H9 (cell line): ENCODE measurements around the gene RNU5B-1. TPM values are rescaled to one million over a fixed set of nuclear protein-coding genes. Genes with fewer than 3 reads are reported as not detected.

Source experiments
- DNase-seq: peaks from one replicate; pipeline ENCODE4 v3.0.0-alpha.2; 2017
- H2AFZ ChIP-seq: one replicate; pipeline ENCODE4 v1.6.1; 2013; ENCODE audit warnings: mild to moderate bottlenecking, low read length, control low read depth, moderate library complexity
- H2AK5ac ChIP-seq: 2 replicates; pipeline ENCODE4 v1.6.1; 2013; ENCODE audit warnings: low read length, control low read depth, mixed read lengths; ENCODE audit not compliant: insufficient read length
- H2BK120ac ChIP-seq: one replicate; pipeline ENCODE4 v1.6.1; 2013; ENCODE audit warnings: low read depth, mild to moderate bottlenecking, low read length, control low read depth, inconsistent platforms; ENCODE audit not compliant: poor library complexity, severe bottlenecking
- H2BK12ac ChIP-seq: 2 replicates; pipeline ENCODE4 v1.6.1; 2013; ENCODE audit warnings: low read length, control low read depth, mixed read lengths, low read depth; ENCODE audit not compliant: insufficient read length
- H2BK15ac ChIP-seq: 2 replicates; pipeline ENCODE4 v1.6.1; 2013; ENCODE audit warnings: low read depth, low read length, control low read depth
- H2BK20ac ChIP-seq: one replicate; pipeline ENCODE4 v1.6.1; 2013; ENCODE audit warnings: low read depth, mild to moderate bottlenecking, low read length, control low read depth, inconsistent platforms; ENCODE audit not compliant: poor library complexity, severe bottlenecking
- H2BK5ac ChIP-seq: 2 replicates; pipeline ENCODE4 v1.6.1; 2013; ENCODE audit warnings: low read length, control low read depth, mixed read lengths; ENCODE audit not compliant: insufficient read length
- H3K14ac ChIP-seq: 2 replicates; pipeline ENCODE4 v1.6.1; 2013; ENCODE audit warnings: low read length, control low read depth; ENCODE audit not compliant: insufficient read depth
- H3K18ac ChIP-seq: 2 replicates; pipeline ENCODE4 v1.6.1; 2013; ENCODE audit warnings: low read depth, mild to moderate bottlenecking, mixed read lengths, low read length, control low read depth; ENCODE audit not compliant: insufficient read length
- H3K23ac ChIP-seq: 2 replicates; pipeline ENCODE4 v1.6.1; 2013; ENCODE audit warnings: low read length, control low read depth, mixed read lengths, low read depth; ENCODE audit not compliant: insufficient read length
- H3K23me2 ChIP-seq: 2 replicates; pipeline ENCODE4 v1.6.1; 2013; ENCODE audit warnings: low read depth, mild to moderate bottlenecking, mixed read lengths, low read length, control low read depth; ENCODE audit not compliant: insufficient read length, poor library complexity, severe bottlenecking
- H3K27ac ChIP-seq: 2 replicates; pipeline ENCODE4 v1.5.1; 2013; ENCODE audit warnings: low read length, control low read depth, mixed read lengths, low read depth; ENCODE audit not compliant: insufficient read length
- H3K27me3 ChIP-seq: 2 replicates; pipeline ENCODE4 v1.6.1; 2013; ENCODE audit warnings: low read length, control low read depth, inconsistent platforms; ENCODE audit not compliant: insufficient read depth
- H3K4ac ChIP-seq: 2 replicates; pipeline ENCODE4 v1.6.1; 2013; ENCODE audit warnings: low read depth, mild to moderate bottlenecking, control low read depth, inconsistent platforms, low read length, moderate library complexity
- H3K4me1 ChIP-seq: 2 replicates; pipeline ENCODE4 v1.6.1; 2013; ENCODE audit warnings: low read length, control low read depth, inconsistent platforms; ENCODE audit not compliant: insufficient read depth
- H3K4me2 ChIP-seq: 2 replicates; pipeline ENCODE4 v1.6.1; 2013; ENCODE audit warnings: low read length, control low read depth, mixed read lengths; ENCODE audit not compliant: insufficient read length, insufficient read depth
- H3K56ac ChIP-seq: 2 replicates; pipeline ENCODE4 v1.6.1; 2013; ENCODE audit warnings: low read depth, mild to moderate bottlenecking, mixed read lengths, low read length, control low read depth; ENCODE audit not compliant: insufficient read length
- H3K79me1 ChIP-seq: 2 replicates; pipeline ENCODE4 v1.6.1; 2013; ENCODE audit warnings: low read depth, mild to moderate bottlenecking, moderate library complexity, low read length, control low read depth, inconsistent platforms; ENCODE audit not compliant: insufficient read depth, poor library complexity, severe bottlenecking
- H3K79me2 ChIP-seq: 2 replicates; pipeline ENCODE4 v1.6.1; 2013; ENCODE audit warnings: low read length, control low read depth, inconsistent platforms; ENCODE audit not compliant: insufficient read depth
- H3K9ac ChIP-seq: 2 replicates; pipeline ENCODE4 v1.6.1; 2013; ENCODE audit warnings: low read length, control low read depth, mixed read lengths; ENCODE audit not compliant: insufficient read length; ENCODE audit errors: extremely low read depth
- H3K9me3 ChIP-seq: one replicate; pipeline ENCODE4 v1.6.1; 2013; ENCODE audit warnings: low read depth, low read length, inconsistent platforms; ENCODE audit not compliant: control insufficient read depth
- H3T11ph ChIP-seq: one replicate; pipeline ENCODE4 v1.6.1; 2013; ENCODE audit warnings: mild to moderate bottlenecking, low read length, control low read depth, inconsistent platforms
- H4K20me1 ChIP-seq: one replicate; pipeline ENCODE4 v1.6.1; 2013; ENCODE audit not compliant: control insufficient read depth, insufficient read length, insufficient read depth
- H4K5ac ChIP-seq: 2 replicates; pipeline ENCODE4 v1.6.1; 2013; ENCODE audit warnings: low read depth, mild to moderate bottlenecking, mixed read lengths, low read length, control low read depth; ENCODE audit not compliant: insufficient read length
- H4K8ac ChIP-seq: replicated peaks from 2 replicates; pipeline ENCODE4 v1.6.1; 2013; ENCODE audit warnings: low read length, control low read depth, mixed read lengths, low read depth; ENCODE audit not compliant: insufficient read length
- H4K91ac ChIP-seq: 2 replicates; pipeline ENCODE4 v1.6.1; 2013; ENCODE audit warnings: low read depth, mild to moderate bottlenecking, moderate library complexity, mixed read lengths, low read length, control low read depth; ENCODE audit not compliant: insufficient read length
- H3K27ac Mint-ChIP-seq, 3 experiments: 2 replicates in 2 of 3; 3 replicates in 1 of 3; pipeline ENCODE4 v1.8.0; 2020 to 2021; ENCODE audit warnings: mixed read lengths in 3 of 3, mild to moderate bottlenecking in 1 of 3, moderate library complexity in 1 of 3
- H3K27me3 Mint-ChIP-seq: 2 replicates; pipeline ENCODE4 v1.8.0; 2021; ENCODE audit warnings: low read depth, mild to moderate bottlenecking, moderate library complexity, mixed read lengths
- H3K36me3 Mint-ChIP-seq, 3 experiments: 2 replicates in 2 of 3; 3 replicates in 1 of 3; pipeline ENCODE4 v1.8.0; 2020 to 2021; ENCODE audit warnings: low read depth in 3 of 3, mixed read lengths in 3 of 3; ENCODE audit not compliant: insufficient read depth in 1 of 3
- H3K4me1 Mint-ChIP-seq, 2 experiments: 2 replicates each; pipeline ENCODE4 v1.8.0; 2020; ENCODE audit warnings: mixed read lengths in 2 of 2
- H3K4me3 Mint-ChIP-seq, 2 experiments: 2 replicates in 1 of 2; 3 replicates in 1 of 2; pipeline ENCODE4 v1.8.0; 2020 to 2021; ENCODE audit warnings: mild to moderate bottlenecking in 2 of 2, mixed read lengths in 2 of 2, moderate library complexity in 1 of 2
- H3K9me3 Mint-ChIP-seq, 2 experiments: 2 replicates in 1 of 2; 3 replicates in 1 of 2; pipeline ENCODE4 v1.8.0; 2020; ENCODE audit warnings: mild to moderate bottlenecking in 2 of 2, mixed read lengths in 2 of 2, moderate library complexity in 1 of 2
- CTCF ChIP-seq: fragments of 200-600 bp; sonication (generic); conservative IDR thresholded peaks from 3 replicates; pipeline ENCODE4 v1.8.0; 2021; ENCODE audit warnings: antibody characterized with exemption, mild to moderate bottlenecking
- WGBS: extraction: QIAGEN DNeasy Blood & Tissue Kit; methylation state at CpG from one replicate; pipeline ENCODE4 v1.1.7; 2013; ENCODE audit warnings: missing lambda C conversion rate, low lambda C conversion rate, mixed read lengths; ENCODE audit not compliant: insufficient read length; ENCODE audit errors: extremely low coverage; 5-methylcytosine and 5-hydroxymethylcytosine counted together
- total RNA-seq: library from RNA; stranded (reverse); gene quantifications from 2 replicates; pipeline ENCODE4 v1.2.1, GENCODE V29; 2021

RNU5B-1 gene
- total RNA-seq, 1 experiment from 2014 or later, result not detected

DNA sequence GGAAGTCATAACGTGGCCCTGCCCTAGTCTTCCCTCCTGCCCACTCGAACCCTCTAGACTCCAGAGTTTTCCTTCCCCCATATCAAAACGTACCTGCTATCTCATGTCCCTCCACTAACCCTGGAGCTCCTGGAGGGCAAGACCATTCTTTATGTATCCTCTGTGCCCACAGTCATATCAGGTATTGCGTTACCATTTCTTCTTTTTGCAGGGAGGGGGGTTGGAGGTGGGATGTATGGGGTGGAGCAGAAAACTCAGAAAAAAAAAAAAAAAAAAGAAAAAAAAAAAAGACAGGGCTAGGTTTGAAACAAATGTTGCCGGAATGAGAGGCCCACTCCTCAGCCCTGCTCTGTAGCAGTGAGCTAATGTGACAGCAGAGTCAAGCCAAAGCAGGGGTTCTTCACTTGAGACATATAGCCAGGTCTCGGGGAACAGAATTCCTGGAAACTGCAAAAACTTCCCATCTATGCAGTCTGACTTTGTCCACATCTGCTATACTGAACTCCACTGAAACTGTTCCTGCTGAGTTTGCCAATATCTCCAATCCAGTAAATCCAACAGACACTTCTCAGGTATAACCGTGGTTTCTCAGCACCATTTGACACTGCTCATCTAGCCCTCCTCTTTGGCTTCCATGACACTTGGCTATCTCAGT is 48.9 kb upstream of the RNU5B-1 start:
- no peak for DNase-seq
- H3K14ac ChIP-seq, result no peak overlapping the region
- H4K20me1 ChIP-seq, result no peaks in the 10 kb centered on the region
- no peak overlapping the region for H3K9ac ChIP-seq
- H3T11ph ChIP-seq, result no peak overlapping the region
- H3K27ac ChIP-seq, result no peak overlapping the region
- WGBS, result no CpG with 5 or more reads among the region's 7 CpGs
- no peak overlapping the region for H2AK5ac ChIP-seq
- H2BK20ac ChIP-seq, result no peak overlapping the region
- Mint-ChIP-seq H3K4me1 (peaks cover 16 to 19% of the 10 kb centered on the region in 2 experiments), H3K4me3 (no peak overlapping the region), H3K27me3 (no peaks in the 10 kb centered on the region), H3K36me3 (peaks cover 0 to 11% (median 8%) of the 10 kb centered on the region in 3 experiments; a peak in 5 of 7 replicates), H3K27ac (no peak overlapping the region; a peak in 1 of 7 replicates), H3K9me3 (no peaks in the 10 kb centered on the region)
- no peak overlapping the region for H4K8ac ChIP-seq
- no peak overlapping the region for H3K56ac ChIP-seq
- no peaks in the 10 kb centered on the region for H3K79me1 ChIP-seq
- no peak overlapping the region for H2BK5ac ChIP-seq
- no peak overlapping the region for H2AFZ ChIP-seq
- H2BK120ac ChIP-seq, result no peak overlapping the region
- H2BK15ac ChIP-seq, result no peak overlapping the region
- no peaks in the 10 kb centered on the region for H3K23me2 ChIP-seq
- no peak overlapping the region for H4K91ac ChIP-seq
- H3K4ac ChIP-seq, result no peak overlapping the region
- H3K27me3 ChIP-seq, result no peaks in the 10 kb centered on the region
- no peaks in the 10 kb centered on the region for H3K4me1 ChIP-seq
- H3K23ac ChIP-seq, result no peak overlapping the region
- H4K5ac ChIP-seq, result no peak overlapping the region
- H2BK12ac ChIP-seq, result no peak overlapping the region
- no peak overlapping the region for H3K18ac ChIP-seq
- H3K79me2 ChIP-seq, result no peaks in the 10 kb centered on the region
- no peak overlapping the region for H3K4me2 ChIP-seq
- TF ChIP-seq CTCF, result no peak
- no peaks in the 10 kb centered on the region for H3K9me3 ChIP-seq
